Measurements from ENCODE around the gene RBMS2. TPM values are rescaled to one million over a fixed set of nuclear protein-coding genes. Genes with fewer than 3 reads are reported as not detected.
A peak's percentile ranks its signal among the peaks of the same experiment; 100 is the strongest.

The RBMS2 gene
- total and polyA plus RNA-seq, 10 of the 15 experiments (the other 5 are each of a cell fraction or from before 2014, with no cell fraction given) = 0.56 to 7.1 (median 2.4) TPM

DNA sequence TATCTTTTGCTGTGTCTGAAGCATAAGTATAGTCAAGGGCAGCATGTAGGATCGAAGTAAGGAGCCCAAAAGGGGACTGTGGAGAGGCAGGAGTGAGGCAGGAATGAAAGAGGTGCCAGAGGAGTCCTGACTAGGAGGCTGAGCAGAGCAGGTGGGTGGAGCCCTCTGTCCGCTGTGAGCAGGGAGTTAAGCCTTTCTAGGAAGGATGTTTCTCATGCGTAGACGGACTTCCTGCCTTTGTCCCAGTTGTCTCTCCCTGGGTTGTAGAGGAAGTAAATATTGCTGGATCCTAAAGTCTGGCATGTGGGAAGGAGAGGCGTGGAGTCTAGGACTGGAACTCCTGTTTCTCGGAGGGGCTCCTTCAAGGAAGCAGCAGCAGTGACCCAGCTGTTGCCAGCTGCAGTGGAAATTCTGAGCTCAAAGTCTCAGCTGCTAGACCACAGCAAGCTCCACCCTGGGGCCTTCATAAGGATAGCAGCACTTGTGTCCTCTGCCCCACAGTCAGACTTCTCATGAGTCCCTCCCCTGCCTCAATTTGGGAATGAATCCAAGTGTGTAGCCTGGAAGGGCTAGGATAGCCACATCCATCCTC, 44.0 kb downstream of the RBMS2 start:
- Histone ChIP-seq H3K9me3 (replicated peaks; ENCODE audit: control insufficient read depth, insufficient read depth, low read length) (no peaks in the 10 kb centered on the region), H3K4me3 (peak overlapping the region; percentile 30; the same call in 1 of the 2 replicates), H3K4me2 (ENCODE audit: control insufficient read depth, insufficient read depth) (peak overlapping the region; percentile 82), H3K27me3 (replicated peaks in 1 of 2; ENCODE audit: control insufficient read depth in 2 of 2, insufficient read depth in 2 of 2, low read length in 1 of 2) (no peaks in the 10 kb centered on the region), H2AFZ (ENCODE audit: control insufficient read depth, low read depth, low read length) (peak overlapping the region; percentile 91), H3K36me3 (ENCODE audit: control insufficient read depth in 2 of 2, insufficient read depth in 2 of 2, low read length in 1 of 2) (no peaks in the 10 kb centered on the region), H3K9ac (ENCODE audit: control insufficient read depth, insufficient read depth, low read length) (no peak overlapping the region), H3K27ac (ENCODE audit: control insufficient read depth, insufficient read depth) (no peak overlapping the region), H3K79me2 (ENCODE audit: control insufficient read depth, insufficient read depth, low read length) (no peaks in the 10 kb centered on the region), H3K4me1 (ENCODE audit: control insufficient read depth, insufficient read depth, low read length) (peaks cover 10% of the 10 kb centered on the region), H4K20me1 (ENCODE audit: control insufficient read depth, insufficient read depth) (no peaks in the 10 kb centered on the region)
- TF ChIP-seq CBX5 (IDR thresholded peaks at IDR 0.05; ENCODE audit: low read depth) (no peak), TCF3 (IDR thresholded peaks at IDR 0.05; ENCODE audit: borderline replicate concordance, insufficient read depth, low read depth, low read length) (peak; percentile 91), SP1 (IDR thresholded peaks at IDR 0.05; ENCODE audit: low read depth, low read length) (no peak), RUNX3 (IDR thresholded peaks at IDR 0.05; ENCODE audit: low read length) (peak; percentile 63), EGR1 (IDR thresholded peaks at IDR 0.05; ENCODE audit: borderline replicate concordance in 1 of 2, low read depth in 2 of 2, low read length in 2 of 2) (no peak), PAX8 (IDR thresholded peaks at IDR 0.05) (no peak), IKZF2 (IDR thresholded peaks at IDR 0.05) (peak in 1 of 2 experiments; percentile 25; a peak in 1 of 4 replicates), STAT3 (IDR thresholded peaks at IDR 0.05; ENCODE audit: low read depth, low read length) (no peak), KDM1A (IDR thresholded peaks at IDR 0.05; ENCODE audit: borderline replicate concordance) (no peak), ZSCAN29 (IDR thresholded peaks at IDR 0.05) (no peak), IKZF1 (conservative IDR thresholded peaks at IDR 0.05) (peak; percentile 41; the same call in 1 of the 2 replicates), TCF12 (IDR thresholded peaks at IDR 0.05; ENCODE audit: low read depth, low read length) (peak; percentile 77; the same call in 1 of the 2 replicates), EED (IDR thresholded peaks at IDR 0.05; ENCODE audit: low read depth) (peak; percentile 62)
- TF ChIP-seq, protein P1, sequence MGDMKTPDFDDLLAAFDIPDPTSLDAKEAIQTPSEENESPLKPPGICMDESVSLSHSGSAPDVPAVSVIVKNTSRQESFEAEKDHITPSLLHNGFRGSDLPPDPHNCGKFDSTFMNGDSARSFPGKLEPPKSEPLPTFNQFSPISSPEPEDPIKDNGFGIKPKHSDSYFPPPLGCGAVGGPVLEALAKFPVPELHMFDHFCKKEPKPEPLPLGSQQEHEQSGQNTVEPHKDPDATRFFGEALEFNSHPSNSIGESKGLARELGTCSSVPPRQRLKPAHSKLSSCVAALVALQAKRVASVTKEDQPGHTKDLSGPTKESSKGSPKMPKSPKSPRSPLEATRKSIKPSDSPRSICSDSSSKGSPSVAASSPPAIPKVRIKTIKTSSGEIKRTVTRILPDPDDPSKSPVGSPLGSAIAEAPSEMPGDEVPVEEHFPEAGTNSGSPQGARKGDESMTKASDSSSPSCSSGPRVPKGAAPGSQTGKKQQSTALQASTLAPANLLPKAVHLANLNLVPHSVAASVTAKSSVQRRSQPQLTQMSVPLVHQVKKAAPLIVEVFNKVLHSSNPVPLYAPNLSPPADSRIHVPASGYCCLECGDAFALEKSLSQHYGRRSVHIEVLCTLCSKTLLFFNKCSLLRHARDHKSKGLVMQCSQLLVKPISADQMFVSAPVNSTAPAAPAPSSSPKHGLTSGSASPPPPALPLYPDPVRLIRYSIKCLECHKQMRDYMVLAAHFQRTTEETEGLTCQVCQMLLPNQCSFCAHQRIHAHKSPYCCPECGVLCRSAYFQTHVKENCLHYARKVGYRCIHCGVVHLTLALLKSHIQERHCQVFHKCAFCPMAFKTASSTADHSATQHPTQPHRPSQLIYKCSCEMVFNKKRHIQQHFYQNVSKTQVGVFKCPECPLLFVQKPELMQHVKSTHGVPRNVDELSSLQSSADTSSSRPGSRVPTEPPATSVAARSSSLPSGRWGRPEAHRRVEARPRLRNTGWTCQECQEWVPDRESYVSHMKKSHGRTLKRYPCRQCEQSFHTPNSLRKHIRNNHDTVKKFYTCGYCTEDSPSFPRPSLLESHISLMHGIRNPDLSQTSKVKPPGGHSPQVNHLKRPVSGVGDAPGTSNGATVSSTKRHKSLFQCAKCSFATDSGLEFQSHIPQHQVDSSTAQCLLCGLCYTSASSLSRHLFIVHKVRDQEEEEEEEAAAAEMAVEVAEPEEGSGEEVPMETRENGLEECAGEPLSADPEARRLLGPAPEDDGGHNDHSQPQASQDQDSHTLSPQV (IDR thresholded peaks at IDR 0.05) = no peak
- ATAC-seq (peak; percentile 84), DNase-seq (ENCODE audit: low read depth, low spot score) (no peak), FAIRE-seq (peak; percentile 94)
- CTCF ChIA-PET = interaction anchor here (1.0 to 1.7 kb wide), 4 partner anchors 28 to 71 kb away, joined by 3 to 4 read pairs (median 4); no protein-coding TSS in a partner anchor
- SMC1A ChIA-PET (ENCODE audit: uncharacterized antibody, unreplicated experiment) = interaction anchor here (0.6 to 1.2 kb wide), 3 partner anchors 9 to 63 kb away, joined by 3 to 5 read pairs (median 3); no protein-coding TSS in a partner anchor
- WGBS (ENCODE audit: insufficient coverage, insufficient replicate concordance, low lambda C conversion rate, missing lambda C conversion rate) = 13% methylated on average over 6 of the region's 6 CpGs
- intact Hi-C loops (cut with micrococcal nuclease; ENCODE audit: unreplicated experiment) = no loop called here
- no TSS peak for BruUV-seq (replicated peaks)
- POLR2A ChIA-PET = no interaction called here
- RAD21 ChIA-PET (ENCODE audit: unreplicated experiment) = interaction anchor here (0.9 kb wide), 1 partner anchor 51 kb away, joined by 4 read pairs; no protein-coding TSS in a partner anchor
- in situ Hi-C loops (cut with MboI) = no loop called here
